ENCODE measurements around the gene RAET1G. TPM values are rescaled to one million over a fixed set of nuclear protein-coding genes. Genes with fewer than 3 reads are reported as not detected.

RAET1G gene
- polyA plus RNA-seq, 1 of the 3 experiments (the other 2 are of a cell fraction) = 2.5 TPM

DNA sequence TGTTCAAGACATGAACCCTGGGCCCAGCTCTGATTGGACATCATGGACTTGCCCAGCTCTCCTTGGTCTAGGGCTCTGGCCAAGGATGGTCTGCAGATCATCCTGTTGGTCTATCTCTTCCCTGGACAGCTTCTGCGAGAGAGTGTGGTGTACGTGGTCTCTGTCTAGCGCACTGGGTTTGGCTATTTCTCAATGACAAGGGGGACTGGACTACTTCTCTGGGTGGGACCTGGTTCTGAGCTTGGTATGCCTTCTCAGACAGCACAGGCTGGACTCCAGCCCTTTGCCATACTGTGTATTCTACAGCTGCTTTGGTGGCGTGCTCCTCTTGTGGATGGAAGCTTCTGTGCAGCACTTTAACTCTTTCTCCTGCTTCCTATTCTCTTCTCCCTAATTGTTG lies 16.5 kb downstream of the RAET1G start:
- H3F3A ChIP-seq (replicated peaks; ENCODE audit: insufficient read depth) = no peaks in the 10 kb centered on the region
- H3K27me3 ChIP-seq (ENCODE audit: insufficient read depth) = no peaks in the 10 kb centered on the region
- no peaks in the 10 kb centered on the region for H3K9me3 ChIP-seq
- CTCF ChIA-PET = interaction anchor here (1.1 to 1.2 kb wide), 2 partner anchors 63 to 909 kb away, joined by 3 to 4 read pairs; no protein-coding TSS in a partner anchor
- no peaks in the 10 kb centered on the region for H3K9me2 ChIP-seq
- POLR2A ChIA-PET = interaction anchor here (0.7 to 0.9 kb wide), 2 partner anchors 16 to 66 kb away, joined by 3 read pairs; no protein-coding TSS in a partner anchor
- H3K9ac ChIP-seq = no peak overlapping the region
- no peaks in the 10 kb centered on the region for H4K20me1 ChIP-seq (ENCODE audit: insufficient read depth)
- no peaks in the 10 kb centered on the region for H3K79me2 ChIP-seq (ENCODE audit: insufficient read depth)
- H3K27ac ChIP-seq (ENCODE audit: low read depth in 2 of 2, low read length in 1 of 2) = no peak overlapping the region
- no peak overlapping the region for H2AFZ ChIP-seq (ENCODE audit: low read depth)
- peaks cover 0 to 7% of the 10 kb centered on the region in 2 experiments; a peak in 1 of 4 replicates for H3K4me1 ChIP-seq (ENCODE audit: control insufficient read depth in 1 of 2, insufficient read depth in 2 of 2, low read depth in 1 of 2, low read length in 1 of 2)
- TF ChIP-seq MXI1 (IDR thresholded peaks at IDR 0.05; ENCODE audit: low read depth, low read length) = no peak
- TF ChIP-seq ELF1 (IDR thresholded peaks at IDR 0.05) = no peak
- TF ChIP-seq MEF2A (IDR thresholded peaks at IDR 0.05; ENCODE audit: borderline replicate concordance, low read depth) = no peak
- no peak for TF ChIP-seq RAD21 (IDR thresholded peaks at IDR 0.05; ENCODE audit: low read length)
- TF ChIP-seq, protein P1, sequence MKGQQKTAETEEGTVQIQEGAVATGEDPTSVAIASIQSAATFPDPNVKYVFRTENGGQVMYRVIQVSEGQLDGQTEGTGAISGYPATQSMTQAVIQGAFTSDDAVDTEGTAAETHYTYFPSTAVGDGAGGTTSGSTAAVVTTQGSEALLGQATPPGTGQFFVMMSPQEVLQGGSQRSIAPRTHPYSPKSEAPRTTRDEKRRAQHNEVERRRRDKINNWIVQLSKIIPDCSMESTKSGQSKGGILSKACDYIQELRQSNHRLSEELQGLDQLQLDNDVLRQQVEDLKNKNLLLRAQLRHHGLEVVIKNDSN (IDR thresholded peaks at IDR 0.05; ENCODE audit: borderline replicate concordance, low read depth) = no peak
- TF ChIP-seq SIN3A (IDR thresholded peaks at IDR 0.05; ENCODE audit: borderline replicate concordance, low read depth, low read length) = no peak
- TF ChIP-seq, protein P2, sequence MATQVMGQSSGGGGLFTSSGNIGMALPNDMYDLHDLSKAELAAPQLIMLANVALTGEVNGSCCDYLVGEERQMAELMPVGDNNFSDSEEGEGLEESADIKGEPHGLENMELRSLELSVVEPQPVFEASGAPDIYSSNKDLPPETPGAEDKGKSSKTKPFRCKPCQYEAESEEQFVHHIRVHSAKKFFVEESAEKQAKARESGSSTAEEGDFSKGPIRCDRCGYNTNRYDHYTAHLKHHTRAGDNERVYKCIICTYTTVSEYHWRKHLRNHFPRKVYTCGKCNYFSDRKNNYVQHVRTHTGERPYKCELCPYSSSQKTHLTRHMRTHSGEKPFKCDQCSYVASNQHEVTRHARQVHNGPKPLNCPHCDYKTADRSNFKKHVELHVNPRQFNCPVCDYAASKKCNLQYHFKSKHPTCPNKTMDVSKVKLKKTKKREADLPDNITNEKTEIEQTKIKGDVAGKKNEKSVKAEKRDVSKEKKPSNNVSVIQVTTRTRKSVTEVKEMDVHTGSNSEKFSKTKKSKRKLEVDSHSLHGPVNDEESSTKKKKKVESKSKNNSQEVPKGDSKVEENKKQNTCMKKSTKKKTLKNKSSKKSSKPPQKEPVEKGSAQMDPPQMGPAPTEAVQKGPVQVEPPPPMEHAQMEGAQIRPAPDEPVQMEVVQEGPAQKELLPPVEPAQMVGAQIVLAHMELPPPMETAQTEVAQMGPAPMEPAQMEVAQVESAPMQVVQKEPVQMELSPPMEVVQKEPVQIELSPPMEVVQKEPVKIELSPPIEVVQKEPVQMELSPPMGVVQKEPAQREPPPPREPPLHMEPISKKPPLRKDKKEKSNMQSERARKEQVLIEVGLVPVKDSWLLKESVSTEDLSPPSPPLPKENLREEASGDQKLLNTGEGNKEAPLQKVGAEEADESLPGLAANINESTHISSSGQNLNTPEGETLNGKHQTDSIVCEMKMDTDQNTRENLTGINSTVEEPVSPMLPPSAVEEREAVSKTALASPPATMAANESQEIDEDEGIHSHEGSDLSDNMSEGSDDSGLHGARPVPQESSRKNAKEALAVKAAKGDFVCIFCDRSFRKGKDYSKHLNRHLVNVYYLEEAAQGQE (IDR thresholded peaks at IDR 0.05; ENCODE audit: low read depth, low read length) = no peak
- no peak for TF ChIP-seq FOXJ3 (CRISPR knock-in tag; IDR thresholded peaks at IDR 0.05)
- TF ChIP-seq, protein P3, sequence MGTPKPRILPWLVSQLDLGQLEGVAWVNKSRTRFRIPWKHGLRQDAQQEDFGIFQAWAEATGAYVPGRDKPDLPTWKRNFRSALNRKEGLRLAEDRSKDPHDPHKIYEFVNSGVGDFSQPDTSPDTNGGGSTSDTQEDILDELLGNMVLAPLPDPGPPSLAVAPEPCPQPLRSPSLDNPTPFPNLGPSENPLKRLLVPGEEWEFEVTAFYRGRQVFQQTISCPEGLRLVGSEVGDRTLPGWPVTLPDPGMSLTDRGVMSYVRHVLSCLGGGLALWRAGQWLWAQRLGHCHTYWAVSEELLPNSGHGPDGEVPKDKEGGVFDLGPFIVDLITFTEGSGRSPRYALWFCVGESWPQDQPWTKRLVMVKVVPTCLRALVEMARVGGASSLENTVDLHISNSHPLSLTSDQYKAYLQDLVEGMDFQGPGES (IDR thresholded peaks at IDR 0.05; ENCODE audit: low read depth, low read length) = no peak
- TF ChIP-seq FOXM1 (IDR thresholded peaks at IDR 0.05; ENCODE audit: low read depth) = no peak
- TF ChIP-seq RXRA (IDR thresholded peaks at IDR 0.05; ENCODE audit: borderline replicate concordance, low read depth) = no peak
- TF ChIP-seq EP300 (IDR thresholded peaks at IDR 0.05; ENCODE audit: borderline replicate concordance in 1 of 2, low read depth in 1 of 2, low read length in 1 of 2) = no peak
- no peak for TF ChIP-seq TEAD4 (IDR thresholded peaks at IDR 0.05; ENCODE audit: borderline replicate concordance, insufficient read depth)
- no peak for TF ChIP-seq POLR2AphosphoS5 (IDR thresholded peaks at IDR 0.05; ENCODE audit: low read depth, low read length)
- no peak for TF ChIP-seq TCF12 (IDR thresholded peaks at IDR 0.05)
- no peak for TF ChIP-seq RCOR1 (IDR thresholded peaks at IDR 0.05; ENCODE audit: low read length)
- TF ChIP-seq NFIC (IDR thresholded peaks at IDR 0.05; ENCODE audit: borderline replicate concordance) = no peak
- no peak overlapping the region for H3K4me2 ChIP-seq
- WGBS (ENCODE audit: low lambda C conversion rate) = 96% methylated on average over 3 of the region's 4 CpGs
- no peak for DNase-seq
- no peak overlapping the region for H3K4me3 ChIP-seq (ENCODE audit: low read depth in 2 of 2, low read length in 1 of 2)
- H3K36me3 ChIP-seq (replicated peaks in 1 of 2; ENCODE audit: control insufficient read depth in 1 of 2, insufficient read depth in 2 of 2, low read length in 1 of 2) = no peaks in the 10 kb centered on the region

Data from SK-N-SH (cell line).